ENCODE data around the gene NQO1. TPM values are rescaled to one million over a fixed set of nuclear protein-coding genes. Genes with fewer than 3 reads are reported as not detected.

Gene NQO1
- total RNA-seq, 2 donors from 2014 or later: 126 to 141 TPM

- peaks cover 14% of the 10 kb centered on the region for H3K36me3 Mint-ChIP-seq (ENCODE audit: low read depth)
- H3K9me3 Mint-ChIP-seq: peaks cover 4% of the 10 kb centered on the region
- Histone ChIP-seq H3K27me3 (ENCODE audit: control insufficient read depth, insufficient read depth, low read length, poor library complexity, severe bottlenecking) (no peaks in the 10 kb centered on the region), H3K4me3 (ENCODE audit: low read length) (no peak overlapping the region), H3K27ac (ENCODE audit: low read depth, low read length) (no peak overlapping the region), H3K9me3 (ENCODE audit: control insufficient read depth, low read length) (peaks cover 6% of the 10 kb centered on the region), H3K9ac (ENCODE audit: extremely low read depth, low read length, poor library complexity, severe bottlenecking) (no peak overlapping the region), H3K4me1 (ENCODE audit: control insufficient read depth, insufficient read depth, low read length) (no peaks in the 10 kb centered on the region), H3K36me3 (ENCODE audit: control insufficient read depth, insufficient read depth, low read length) (no peaks in the 10 kb centered on the region)
- no peak overlapping the region for H3K27ac Mint-ChIP-seq
- 94 to 96% methylated on average over 4 to 6 of the region's 6 CpGs for WGBS, 2 experiments (ENCODE audit: insufficient coverage in 1 of 2, insufficient read length in 1 of 2)
- TF ChIP-seq, protein P1, sequence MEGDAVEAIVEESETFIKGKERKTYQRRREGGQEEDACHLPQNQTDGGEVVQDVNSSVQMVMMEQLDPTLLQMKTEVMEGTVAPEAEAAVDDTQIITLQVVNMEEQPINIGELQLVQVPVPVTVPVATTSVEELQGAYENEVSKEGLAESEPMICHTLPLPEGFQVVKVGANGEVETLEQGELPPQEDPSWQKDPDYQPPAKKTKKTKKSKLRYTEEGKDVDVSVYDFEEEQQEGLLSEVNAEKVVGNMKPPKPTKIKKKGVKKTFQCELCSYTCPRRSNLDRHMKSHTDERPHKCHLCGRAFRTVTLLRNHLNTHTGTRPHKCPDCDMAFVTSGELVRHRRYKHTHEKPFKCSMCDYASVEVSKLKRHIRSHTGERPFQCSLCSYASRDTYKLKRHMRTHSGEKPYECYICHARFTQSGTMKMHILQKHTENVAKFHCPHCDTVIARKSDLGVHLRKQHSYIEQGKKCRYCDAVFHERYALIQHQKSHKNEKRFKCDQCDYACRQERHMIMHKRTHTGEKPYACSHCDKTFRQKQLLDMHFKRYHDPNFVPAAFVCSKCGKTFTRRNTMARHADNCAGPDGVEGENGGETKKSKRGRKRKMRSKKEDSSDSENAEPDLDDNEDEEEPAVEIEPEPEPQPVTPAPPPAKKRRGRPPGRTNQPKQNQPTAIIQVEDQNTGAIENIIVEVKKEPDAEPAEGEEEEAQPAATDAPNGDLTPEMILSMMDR (conservative IDR thresholded peaks at IDR 0.05): no peak
- no peak for DNase-seq
- H3K27me3 Mint-ChIP-seq (ENCODE audit: insufficient read depth): no peaks in the 10 kb centered on the region
- H3K4me3 Mint-ChIP-seq: no peak overlapping the region
- H3K4me1 Mint-ChIP-seq: peaks cover 15% of the 10 kb centered on the region
These were observed 42.3 kb upstream of the NQO1 start for GRCh38 chr16:69768666-69769065.

GRCh38 chr16:69767459-69768229, 41.3 kb upstream of the NQO1 start:
- no peak overlapping the region for H3K27ac Mint-ChIP-seq
- no peaks in the 10 kb centered on the region for H3K27me3 Mint-ChIP-seq (ENCODE audit: insufficient read depth)
- DNase-seq: no peak
- peaks cover 4% of the 10 kb centered on the region for H3K9me3 Mint-ChIP-seq
- Histone ChIP-seq H3K9me3 (ENCODE audit: control insufficient read depth, low read length) (peaks cover 6% of the 10 kb centered on the region), H3K4me3 (ENCODE audit: low read length) (no peak overlapping the region), H3K9ac (ENCODE audit: extremely low read depth, low read length, poor library complexity, severe bottlenecking) (no peak overlapping the region), H3K27me3 (ENCODE audit: control insufficient read depth, insufficient read depth, low read length, poor library complexity, severe bottlenecking) (no peaks in the 10 kb centered on the region), H3K4me1 (ENCODE audit: control insufficient read depth, insufficient read depth, low read length) (no peaks in the 10 kb centered on the region), H3K27ac (ENCODE audit: low read depth, low read length) (no peak overlapping the region), H3K36me3 (ENCODE audit: control insufficient read depth, insufficient read depth, low read length) (no peaks in the 10 kb centered on the region)
- H3K4me3 Mint-ChIP-seq: no peak overlapping the region
- WGBS, 2 experiments (ENCODE audit: insufficient coverage in 1 of 2, insufficient read length in 1 of 2): 94 to 96% methylated on average over 5 of the region's 5 CpGs
- TF ChIP-seq, protein P1 (conservative IDR thresholded peaks at IDR 0.05): no peak
- peaks cover 14% of the 10 kb centered on the region for H3K36me3 Mint-ChIP-seq (ENCODE audit: low read depth)
- H3K4me1 Mint-ChIP-seq: peaks cover 17% of the 10 kb centered on the region

DNA sequence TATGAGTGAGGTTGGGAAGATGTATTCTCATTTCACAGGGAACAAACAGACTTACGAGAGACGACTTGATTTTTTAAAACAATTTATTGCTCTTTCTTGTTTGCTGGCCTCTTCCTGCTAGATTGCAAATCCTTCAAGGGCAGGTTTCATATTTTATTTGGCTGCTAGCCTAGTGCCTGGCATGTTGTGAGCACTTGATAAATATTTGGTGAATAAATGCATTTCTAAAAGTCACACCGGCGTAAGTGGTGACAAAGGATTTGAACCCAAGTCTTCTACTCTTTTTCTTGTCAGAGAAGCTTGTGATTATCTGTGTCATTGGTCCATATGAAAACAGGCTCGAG, 37.2 kb upstream of the NQO1 start:
- WGBS, 2 experiments (ENCODE audit: insufficient coverage in 1 of 2, insufficient read length in 1 of 2): 96% methylated on average over 4 to 5 of the region's 5 CpGs
- Histone ChIP-seq H3K36me3 (ENCODE audit: control insufficient read depth, insufficient read depth, low read length) (no peaks in the 10 kb centered on the region), H3K9me3 (ENCODE audit: control insufficient read depth, low read length) (peaks cover 6% of the 10 kb centered on the region), H3K9ac (ENCODE audit: extremely low read depth, low read length, poor library complexity, severe bottlenecking) (no peak overlapping the region), H3K27me3 (ENCODE audit: control insufficient read depth, insufficient read depth, low read length, poor library complexity, severe bottlenecking) (no peaks in the 10 kb centered on the region), H3K4me3 (ENCODE audit: low read length) (peak overlapping the region; percentile 100), H3K27ac (ENCODE audit: low read depth, low read length) (no peak overlapping the region), H3K4me1 (ENCODE audit: control insufficient read depth, insufficient read depth, low read length) (no peaks in the 10 kb centered on the region)
- H3K27me3 Mint-ChIP-seq (ENCODE audit: insufficient read depth): no peaks in the 10 kb centered on the region
- TF ChIP-seq, protein P1 (conservative IDR thresholded peaks at IDR 0.05): no peak
- H3K4me1 Mint-ChIP-seq: peaks cover 7% of the 10 kb centered on the region
- no peak for DNase-seq
- H3K36me3 Mint-ChIP-seq (ENCODE audit: low read depth): peaks cover 12% of the 10 kb centered on the region
- H3K27ac Mint-ChIP-seq: peak overlapping the region; percentile 98
- H3K4me3 Mint-ChIP-seq: peak overlapping the region; percentile 92
- H3K9me3 Mint-ChIP-seq: peaks cover 4% of the 10 kb centered on the region
